Measurements from ENCODE around the gene ARHGAP32. TPM values are rescaled to one million over a fixed set of nuclear protein-coding genes. Genes with fewer than 3 reads are reported as not detected.

The ARHGAP32 gene
- total and polyA plus RNA-seq, 10 donors: 0.53 to 17.0 (median 10.2) TPM

DNA sequence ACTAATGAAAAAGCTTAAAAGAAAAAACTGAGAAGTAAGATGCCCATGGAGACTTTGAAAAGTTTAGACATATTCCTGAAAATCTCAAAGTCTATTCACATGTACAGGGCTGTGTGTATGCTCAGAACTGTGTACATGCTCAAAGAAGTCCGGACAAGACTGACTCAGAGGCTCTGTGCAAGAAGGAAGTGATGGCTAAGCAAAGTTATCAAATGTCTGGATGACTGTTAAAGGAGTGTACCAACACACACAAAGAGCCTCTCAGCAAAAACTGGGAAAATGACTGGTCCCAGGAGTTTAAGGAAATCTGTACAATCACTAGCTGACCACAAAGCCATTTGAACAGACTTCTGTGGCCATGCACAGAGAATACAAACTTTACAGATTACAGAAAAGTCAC is 33.1 kb upstream of the ARHGAP32 start:
- 76 to 95% (median 79%) methylated on average over 1 of the region's 1 CpG for WGBS, 5 donors
- Histone ChIP-seq H3K4me3 (no peak overlapping the region), H3K36me3 (no peaks in the 10 kb centered on the region), H3K27ac (no peak overlapping the region), H3K9me3 (peaks cover 0 to 35% (median 32%) of the 10 kb centered on the region in 8 donors), H3K4me1 (peaks cover 0 to 6% (median 0%) of the 10 kb centered on the region in 6 donors), H3K27me3 (replicated peaks in 1 of 7) (no peaks in the 10 kb centered on the region)
- TF ChIP-seq POLR2AphosphoS5 (IDR thresholded peaks at IDR 0.05): no peak
- TF ChIP-seq POLR2A (IDR thresholded peaks at IDR 0.05): no peak
- TF ChIP-seq, protein P1, sequence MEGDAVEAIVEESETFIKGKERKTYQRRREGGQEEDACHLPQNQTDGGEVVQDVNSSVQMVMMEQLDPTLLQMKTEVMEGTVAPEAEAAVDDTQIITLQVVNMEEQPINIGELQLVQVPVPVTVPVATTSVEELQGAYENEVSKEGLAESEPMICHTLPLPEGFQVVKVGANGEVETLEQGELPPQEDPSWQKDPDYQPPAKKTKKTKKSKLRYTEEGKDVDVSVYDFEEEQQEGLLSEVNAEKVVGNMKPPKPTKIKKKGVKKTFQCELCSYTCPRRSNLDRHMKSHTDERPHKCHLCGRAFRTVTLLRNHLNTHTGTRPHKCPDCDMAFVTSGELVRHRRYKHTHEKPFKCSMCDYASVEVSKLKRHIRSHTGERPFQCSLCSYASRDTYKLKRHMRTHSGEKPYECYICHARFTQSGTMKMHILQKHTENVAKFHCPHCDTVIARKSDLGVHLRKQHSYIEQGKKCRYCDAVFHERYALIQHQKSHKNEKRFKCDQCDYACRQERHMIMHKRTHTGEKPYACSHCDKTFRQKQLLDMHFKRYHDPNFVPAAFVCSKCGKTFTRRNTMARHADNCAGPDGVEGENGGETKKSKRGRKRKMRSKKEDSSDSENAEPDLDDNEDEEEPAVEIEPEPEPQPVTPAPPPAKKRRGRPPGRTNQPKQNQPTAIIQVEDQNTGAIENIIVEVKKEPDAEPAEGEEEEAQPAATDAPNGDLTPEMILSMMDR (IDR thresholded peaks at IDR 0.05 in 8 of 11, conservative IDR thresholded peaks at IDR 0.05 in 3 of 11): no peak
- intact Hi-C loops (cut with DNase I; ENCODE audit: low total_unique reads): no loop called here
- no peak for DNase-seq

DNA sequence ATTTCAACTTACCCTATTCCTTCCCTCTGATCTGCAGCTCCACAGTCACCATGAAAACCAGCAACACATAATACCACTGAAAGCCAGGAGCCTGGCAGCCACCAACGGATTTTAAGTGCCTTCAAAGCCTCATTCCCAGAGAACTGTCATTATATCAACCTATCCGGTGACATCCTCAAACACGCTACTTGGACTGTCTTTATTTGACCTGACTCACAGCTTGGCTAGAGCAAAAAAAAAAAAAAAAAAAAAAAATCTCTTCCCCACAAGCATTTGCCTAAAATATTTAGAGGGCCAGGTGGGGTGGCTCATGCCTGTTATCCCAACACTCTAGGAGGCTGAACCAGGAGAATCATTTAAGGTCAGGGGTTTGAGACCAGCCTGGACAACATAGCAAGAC is 32.4 kb upstream of the ARHGAP32 start:
- peaks cover 0 to 35% (median 32%) of the 10 kb centered on the region in 8 donors for H3K9me3 ChIP-seq
- WGBS, 5 donors: 81 to 96% (median 89%) methylated on average over 3 of the region's 3 CpGs
- no peaks in the 10 kb centered on the region for H3K27me3 ChIP-seq (replicated peaks in 1 of 7)
- H3K36me3 ChIP-seq: no peaks in the 10 kb centered on the region
- peaks cover 0 to 6% (median 0%) of the 10 kb centered on the region in 6 donors for H3K4me1 ChIP-seq
- no peak overlapping the region for H3K4me3 ChIP-seq
- intact Hi-C loops (cut with DNase I; ENCODE audit: low total_unique reads): no loop called here
- no peak for DNase-seq
- TF ChIP-seq, protein P1 (IDR thresholded peaks at IDR 0.05 in 8 of 11, conservative IDR thresholded peaks at IDR 0.05 in 3 of 11): no peak
- TF ChIP-seq POLR2AphosphoS5 (IDR thresholded peaks at IDR 0.05): no peak
- TF ChIP-seq POLR2A (IDR thresholded peaks at IDR 0.05): no peak
- H3K27ac ChIP-seq: no peak overlapping the region

DNA sequence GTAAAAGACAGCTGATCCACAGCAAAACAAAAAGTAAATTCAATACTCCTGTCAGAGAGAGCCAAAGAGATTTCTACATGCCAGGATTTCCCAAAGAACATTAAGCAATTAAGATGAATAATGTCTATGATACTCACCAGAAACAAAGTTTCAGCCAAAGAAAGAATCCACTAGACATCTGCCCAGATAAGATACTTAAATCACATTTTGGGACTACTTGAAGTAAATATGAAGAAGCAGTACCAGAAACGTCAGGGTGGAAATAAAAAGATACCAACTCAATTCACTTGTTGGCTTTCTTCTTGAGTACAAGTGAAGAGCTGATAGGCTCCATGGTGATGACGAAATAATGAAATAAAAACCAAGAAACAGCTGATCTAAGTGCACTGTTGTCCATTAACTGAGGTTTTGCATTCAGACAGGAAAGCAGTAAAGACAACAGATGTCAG is 31.6 kb upstream of the ARHGAP32 start:
- TF ChIP-seq POLR2A (IDR thresholded peaks at IDR 0.05) (no peak), POLR2AphosphoS5 (IDR thresholded peaks at IDR 0.05) (no peak)
- TF ChIP-seq, protein P1 (IDR thresholded peaks at IDR 0.05 in 8 of 11, conservative IDR thresholded peaks at IDR 0.05 in 3 of 11): no peak
- DNase-seq: no peak
- no peaks in the 10 kb centered on the region for H3K27me3 ChIP-seq (replicated peaks in 1 of 7)
- intact Hi-C loops (cut with DNase I; ENCODE audit: low total_unique reads): no loop called here
- WGBS, 5 donors: 63 to 77% (median 71%) methylated on average over 2 of the region's 2 CpGs
- H3K27ac ChIP-seq: no peak overlapping the region
- H3K9me3 ChIP-seq: peaks cover 0 to 35% (median 32%) of the 10 kb centered on the region in 8 donors
- peaks cover 0 to 6% (median 0%) of the 10 kb centered on the region in 6 donors for H3K4me1 ChIP-seq
- no peak overlapping the region for H3K4me3 ChIP-seq
- H3K36me3 ChIP-seq: no peaks in the 10 kb centered on the region

DNA sequence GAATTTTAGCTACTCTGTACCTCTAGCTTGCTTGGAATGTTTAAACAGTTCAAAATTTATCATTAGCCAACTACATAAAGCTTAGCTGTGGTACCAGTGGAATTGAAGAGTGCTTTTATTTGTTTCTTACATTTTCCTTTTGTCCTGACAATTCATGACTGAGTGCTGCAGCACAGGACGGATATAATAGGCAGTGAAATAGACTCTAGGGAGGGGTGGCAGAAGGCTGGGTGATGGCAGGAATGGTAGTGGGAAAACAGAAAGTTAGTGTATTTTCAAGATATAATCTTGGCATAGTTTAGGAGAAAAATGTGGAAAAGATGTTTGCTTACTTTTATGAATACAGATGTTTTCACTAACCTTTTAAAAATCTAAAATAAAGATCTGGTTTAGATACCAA is 31.1 kb upstream of the ARHGAP32 start:
- TF ChIP-seq, protein P1 (IDR thresholded peaks at IDR 0.05 in 8 of 11, conservative IDR thresholded peaks at IDR 0.05 in 3 of 11): no peak
- TF ChIP-seq POLR2AphosphoS5 (IDR thresholded peaks at IDR 0.05) (no peak), POLR2A (IDR thresholded peaks at IDR 0.05) (no peak)
- H3K36me3 ChIP-seq: no peaks in the 10 kb centered on the region
- no peak overlapping the region for H3K27ac ChIP-seq
- peaks cover 0 to 6% (median 0%) of the 10 kb centered on the region in 6 donors for H3K4me1 ChIP-seq
- peaks cover 0 to 35% (median 32%) of the 10 kb centered on the region in 8 donors for H3K9me3 ChIP-seq
- DNase-seq: no peak
- no peak overlapping the region for H3K4me3 ChIP-seq
- 73 to 88% (median 82%) methylated on average over 1 of the region's 1 CpG for WGBS, 5 donors
- intact Hi-C loops (cut with DNase I; ENCODE audit: low total_unique reads): no loop called here
- H3K27me3 ChIP-seq (replicated peaks in 1 of 7): no peaks in the 10 kb centered on the region

All from spleen (tissue), 11 donors.